NCI-H446 treated with DMSO at 0.1 percent for 48 hours (cell line): Measurements from ENCODE around the gene ZBTB1.
"Not testable (repeated sequence)": the region's sequence is repeated elsewhere in the genome, so short reads cannot be mapped to it uniquely, and the experiment has no call there.

Experiments
- DNase-seq: peaks from one replicate; lab custom pipeline; 2025; lab: John Stamatoyannopoulos, UW

Gene ZBTB1

GRCh38 chr14:64569646-64570045, 65.1 kb downstream of the ZBTB1 start:
- DNase-seq: not testable (repeated sequence)

- no peak for DNase-seq
Observed at GRCh38 chr14:64572386-64573104, 68.0 kb downstream of the ZBTB1 start.

- DNase-seq: no peak
Observed at GRCh38 chr14:64573109-64573508, 68.5 kb downstream of the ZBTB1 start.
